ENCODE results near the gene HMCN2.
A peak's percentile ranks its signal among the peaks of the same experiment; 100 is the strongest.

The HMCN2 gene

GRCh38 chr9:130320723-130321481, 55.3 kb downstream of the HMCN2 start:
- H3K4me1 ChIP-seq (ENCODE audit: insufficient read depth, insufficient read length): peaks cover 16% of the 10 kb centered on the region
- DNase-seq (ENCODE audit: low read depth, low spot score): no peak
- no peaks in the 10 kb centered on the region for H3K27me3 ChIP-seq (ENCODE audit: insufficient read depth, insufficient read length)

GRCh38 chr9:130321539-130321938, 56.0 kb downstream of the HMCN2 start:
- no peaks in the 10 kb centered on the region for H3K27me3 ChIP-seq (ENCODE audit: insufficient read depth, insufficient read length)
- H3K9me3 ChIP-seq (ENCODE audit: insufficient read depth, low read length): no peaks in the 10 kb centered on the region
- H3K4me3 ChIP-seq (ENCODE audit: insufficient read length, low read depth): no peak overlapping the region
- no peak overlapping the region for H3K9ac ChIP-seq (ENCODE audit: insufficient read length, low read depth)
- no peaks in the 10 kb centered on the region for H3K36me3 ChIP-seq (ENCODE audit: insufficient read depth, insufficient read length, low read length)
- H3K4me1 ChIP-seq (ENCODE audit: insufficient read depth, insufficient read length): peaks cover 11% of the 10 kb centered on the region
- TF ChIP-seq YY1 (IDR thresholded peaks at IDR 0.05; ENCODE audit: insufficient read depth, insufficient read length) (no peak), ZNF274 (IDR thresholded peaks at IDR 0.05; ENCODE audit: low read depth, low read length) (no peak), SUZ12 (IDR thresholded peaks at IDR 0.05; ENCODE audit: extremely low read depth, insufficient read depth, insufficient read length) (no peak)
- DNase-seq (ENCODE audit: low read depth, low spot score): no peak

More at GRCh38 chr9:130320723-130321481, 55.3 kb downstream of the HMCN2 start:
- Histone ChIP-seq H3K36me3 (ENCODE audit: insufficient read depth, insufficient read length, low read length) (no peaks in the 10 kb centered on the region), H3K9me3 (ENCODE audit: insufficient read depth, low read length) (no peaks in the 10 kb centered on the region), H3K4me3 (ENCODE audit: insufficient read length, low read depth) (no peak overlapping the region), H3K9ac (ENCODE audit: insufficient read length, low read depth) (no peak overlapping the region)
- TF ChIP-seq SUZ12 (IDR thresholded peaks at IDR 0.05; ENCODE audit: extremely low read depth, insufficient read depth, insufficient read length): no peak
- no peak for TF ChIP-seq YY1 (IDR thresholded peaks at IDR 0.05; ENCODE audit: insufficient read depth, insufficient read length)
- no peak for TF ChIP-seq ZNF274 (IDR thresholded peaks at IDR 0.05; ENCODE audit: low read depth, low read length)

DNA sequence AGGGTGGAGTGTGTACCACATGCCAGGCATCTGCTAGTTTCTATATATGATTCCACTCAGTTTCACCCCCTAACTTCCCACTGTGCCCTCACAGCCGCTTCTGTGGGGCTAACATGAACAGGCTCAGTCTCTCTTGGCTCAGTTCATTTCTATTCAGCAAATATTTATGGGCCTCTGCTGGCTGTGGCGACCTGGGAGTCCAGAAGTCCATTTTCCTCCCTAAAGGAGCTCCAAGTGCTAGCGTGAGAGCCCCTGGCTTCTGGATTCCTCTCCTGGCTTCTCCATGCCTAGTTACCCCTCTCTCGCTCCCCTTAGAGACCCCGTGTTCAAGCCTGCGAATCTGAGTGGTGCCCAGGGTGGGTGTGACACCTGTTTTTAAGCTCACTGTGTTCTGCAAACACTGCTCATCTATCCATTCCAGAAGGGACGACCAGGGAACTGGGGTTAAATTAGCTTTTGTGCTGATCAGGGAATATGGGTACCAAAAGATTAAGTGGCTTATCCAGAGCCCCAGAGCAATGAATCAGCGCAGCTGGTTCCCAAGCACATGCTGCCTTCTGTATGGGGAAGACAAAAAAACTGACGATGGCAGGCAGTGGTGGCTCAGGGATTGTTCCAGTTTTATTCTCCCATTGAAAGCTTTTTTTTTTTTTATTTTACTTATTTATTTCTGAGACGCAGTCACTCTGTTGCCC, 57.6 kb downstream of the HMCN2 start:
- no peaks in the 10 kb centered on the region for H3K9me3 ChIP-seq (ENCODE audit: insufficient read depth, low read length)
- no peak for DNase-seq (ENCODE audit: low read depth, low spot score)
- TF ChIP-seq YY1 (IDR thresholded peaks at IDR 0.05; ENCODE audit: insufficient read depth, insufficient read length): no peak
- no peak for TF ChIP-seq ZNF274 (IDR thresholded peaks at IDR 0.05; ENCODE audit: low read depth, low read length)
- no peak for TF ChIP-seq SUZ12 (IDR thresholded peaks at IDR 0.05; ENCODE audit: extremely low read depth, insufficient read depth, insufficient read length)
- H3K9ac ChIP-seq (ENCODE audit: insufficient read length, low read depth): no peak overlapping the region
- no peak overlapping the region for H3K4me3 ChIP-seq (ENCODE audit: insufficient read length, low read depth)
- peaks cover 10% of the 10 kb centered on the region for H3K4me1 ChIP-seq (ENCODE audit: insufficient read depth, insufficient read length)
- H3K27me3 ChIP-seq (ENCODE audit: insufficient read depth, insufficient read length): no peaks in the 10 kb centered on the region
- H3K36me3 ChIP-seq (ENCODE audit: insufficient read depth, insufficient read length, low read length): no peaks in the 10 kb centered on the region

- Histone ChIP-seq H3K9ac (ENCODE audit: insufficient read length, low read depth) (no peak overlapping the region), H3K36me3 (ENCODE audit: insufficient read depth, insufficient read length, low read length) (no peaks in the 10 kb centered on the region), H3K9me3 (ENCODE audit: insufficient read depth, low read length) (no peaks in the 10 kb centered on the region), H3K4me1 (ENCODE audit: insufficient read depth, insufficient read length) (peaks cover 9% of the 10 kb centered on the region), H3K4me3 (ENCODE audit: insufficient read length, low read depth) (no peak overlapping the region), H3K27me3 (ENCODE audit: insufficient read depth, insufficient read length) (no peaks in the 10 kb centered on the region)
- DNase-seq (ENCODE audit: low read depth, low spot score): no peak
- TF ChIP-seq SUZ12 (IDR thresholded peaks at IDR 0.05; ENCODE audit: extremely low read depth, insufficient read depth, insufficient read length) (no peak), ZNF274 (IDR thresholded peaks at IDR 0.05; ENCODE audit: low read depth, low read length) (no peak), YY1 (IDR thresholded peaks at IDR 0.05; ENCODE audit: insufficient read depth, insufficient read length) (no peak)
Observed at GRCh38 chr9:130325921-130326320, 60.4 kb downstream of the HMCN2 start.

DNA sequence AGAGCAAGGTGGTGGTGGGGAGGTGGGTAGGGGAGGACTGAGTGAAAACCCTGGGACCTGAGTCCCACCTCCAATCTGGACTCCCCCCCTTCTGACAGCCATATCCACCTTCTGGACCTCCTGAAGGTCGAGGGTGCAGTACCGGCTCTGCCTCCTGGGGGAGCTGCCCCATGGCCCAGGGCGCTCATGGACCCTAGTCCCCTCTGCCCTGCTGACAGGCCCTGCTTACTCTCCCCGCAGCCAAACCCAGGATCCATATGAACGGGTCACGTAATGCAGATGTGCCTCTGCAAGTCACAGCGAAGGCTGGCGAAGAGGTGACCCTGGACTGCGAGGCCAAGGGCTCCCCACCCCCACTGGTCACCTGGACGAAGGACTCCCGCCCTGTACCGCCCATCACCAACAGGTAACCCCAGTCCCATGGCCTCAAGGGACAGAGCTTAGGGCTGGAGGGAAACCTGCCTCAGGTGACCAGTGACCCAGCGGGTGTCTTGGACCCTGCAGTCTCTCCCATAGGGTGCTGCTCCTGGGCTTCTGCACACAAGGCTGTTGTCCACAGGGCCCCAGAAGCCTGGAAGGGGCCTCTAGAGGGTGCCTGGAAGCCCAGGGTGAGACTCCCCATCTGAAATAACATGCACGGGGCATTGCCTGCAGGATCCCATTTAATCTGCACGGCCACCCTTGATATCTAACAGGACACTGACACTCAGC, 61.7 kb downstream of the HMCN2 start:
- TF ChIP-seq SUZ12 (IDR thresholded peaks at IDR 0.05; ENCODE audit: extremely low read depth, insufficient read depth, insufficient read length) (no peak), YY1 (IDR thresholded peaks at IDR 0.05; ENCODE audit: insufficient read depth, insufficient read length) (no peak), ZNF274 (IDR thresholded peaks at IDR 0.05; ENCODE audit: low read depth, low read length) (no peak)
- no peaks in the 10 kb centered on the region for H3K27me3 ChIP-seq (ENCODE audit: insufficient read depth, insufficient read length)
- H3K9me3 ChIP-seq (ENCODE audit: insufficient read depth, low read length): no peaks in the 10 kb centered on the region
- no peak overlapping the region for H3K9ac ChIP-seq (ENCODE audit: insufficient read length, low read depth)
- peaks cover 9% of the 10 kb centered on the region for H3K4me1 ChIP-seq (ENCODE audit: insufficient read depth, insufficient read length)
- no peak for DNase-seq (ENCODE audit: low read depth, low spot score)
- H3K4me3 ChIP-seq (ENCODE audit: insufficient read length, low read depth): no peak overlapping the region
- no peaks in the 10 kb centered on the region for H3K36me3 ChIP-seq (ENCODE audit: insufficient read depth, insufficient read length, low read length)

DNA sequence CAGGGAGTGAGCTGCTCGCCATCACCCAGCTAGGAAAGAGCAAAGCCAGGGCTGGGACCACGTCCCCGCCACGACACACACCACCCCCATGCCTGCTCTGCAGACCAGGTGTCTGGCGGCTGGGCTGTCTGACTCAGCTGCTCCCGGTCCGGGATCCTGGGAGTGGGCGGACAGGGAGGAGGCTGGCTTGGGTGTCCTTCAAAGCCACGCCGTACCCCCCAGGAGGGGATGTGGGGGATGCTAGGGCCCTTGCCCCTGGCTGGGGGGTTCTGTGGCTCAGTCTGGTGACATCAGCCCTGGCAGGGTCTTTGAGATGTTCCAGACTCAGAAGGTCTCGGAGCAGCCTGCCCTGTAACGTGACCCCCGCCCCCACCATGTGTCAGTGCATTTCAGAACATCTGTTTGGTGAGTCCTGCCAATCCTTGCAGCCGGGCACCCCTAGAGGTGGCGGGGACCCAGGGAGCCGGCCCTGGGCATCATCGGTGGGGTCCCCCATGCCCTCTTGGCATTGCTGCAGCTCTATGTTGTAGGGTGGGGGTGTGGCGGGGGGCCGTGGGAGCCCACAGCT, 62.3 kb downstream of the HMCN2 start:
- Histone ChIP-seq H3K9ac (ENCODE audit: insufficient read length, low read depth) (peak overlapping the region; percentile 26), H3K4me1 (ENCODE audit: insufficient read depth, insufficient read length) (peaks cover 9% of the 10 kb centered on the region), H3K36me3 (ENCODE audit: insufficient read depth, insufficient read length, low read length) (no peaks in the 10 kb centered on the region), H3K9me3 (ENCODE audit: insufficient read depth, low read length) (no peaks in the 10 kb centered on the region), H3K4me3 (ENCODE audit: insufficient read length, low read depth) (no peak overlapping the region), H3K27me3 (ENCODE audit: insufficient read depth, insufficient read length) (no peaks in the 10 kb centered on the region)
- no peak for TF ChIP-seq YY1 (IDR thresholded peaks at IDR 0.05; ENCODE audit: insufficient read depth, insufficient read length)
- TF ChIP-seq SUZ12 (IDR thresholded peaks at IDR 0.05; ENCODE audit: extremely low read depth, insufficient read depth, insufficient read length): no peak
- TF ChIP-seq ZNF274 (IDR thresholded peaks at IDR 0.05; ENCODE audit: low read depth, low read length): no peak
- no peak for DNase-seq (ENCODE audit: low read depth, low spot score)
